Measurements from ENCODE around the gene PPFIBP2.

PPFIBP2 gene

DNA sequence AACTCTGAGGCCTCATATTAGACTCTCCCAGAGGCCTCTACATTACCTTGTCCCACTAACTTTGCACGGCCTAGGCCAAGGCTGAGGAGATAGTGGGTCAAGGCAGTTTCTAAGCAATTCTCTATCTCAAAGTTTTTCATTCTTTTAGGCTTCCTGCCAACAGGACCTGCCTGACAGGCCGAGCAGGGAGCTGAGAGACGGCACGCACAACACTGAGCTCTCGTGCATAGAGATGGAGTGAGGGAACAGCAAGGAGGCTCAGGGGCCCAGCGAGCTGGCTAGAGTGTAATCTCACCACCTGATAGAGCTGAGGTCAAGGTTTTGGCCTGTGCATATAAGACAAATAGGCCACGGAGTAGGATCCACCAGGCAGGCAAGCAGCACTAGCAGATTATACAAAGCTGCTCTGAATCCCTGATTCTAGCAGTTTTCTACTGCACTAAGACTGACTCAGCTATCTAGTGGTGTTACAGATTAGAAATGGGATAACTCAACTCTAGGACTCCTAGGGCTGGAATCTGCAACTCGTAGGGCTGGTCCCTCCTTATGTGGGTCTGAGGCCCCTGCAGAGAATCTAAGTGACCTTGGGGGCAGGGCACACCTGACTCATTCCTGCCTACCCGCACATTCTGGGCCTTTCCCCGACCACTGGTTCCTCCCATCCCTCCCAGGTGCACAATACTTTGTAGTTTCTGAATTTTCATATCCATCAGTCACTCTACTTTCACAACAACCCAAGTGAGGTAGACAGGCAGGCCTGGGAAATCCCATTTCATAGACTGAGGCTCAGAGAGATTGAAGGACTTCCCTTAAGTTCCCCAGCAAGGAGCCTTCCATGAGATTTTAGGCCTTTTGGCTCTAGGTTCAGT lies 157.8 kb downstream of the PPFIBP2 start:
- no peak overlapping the region for H3K4me3 ChIP-seq (ENCODE audit: low read depth, low read length)
- TF ChIP-seq, protein P1, sequence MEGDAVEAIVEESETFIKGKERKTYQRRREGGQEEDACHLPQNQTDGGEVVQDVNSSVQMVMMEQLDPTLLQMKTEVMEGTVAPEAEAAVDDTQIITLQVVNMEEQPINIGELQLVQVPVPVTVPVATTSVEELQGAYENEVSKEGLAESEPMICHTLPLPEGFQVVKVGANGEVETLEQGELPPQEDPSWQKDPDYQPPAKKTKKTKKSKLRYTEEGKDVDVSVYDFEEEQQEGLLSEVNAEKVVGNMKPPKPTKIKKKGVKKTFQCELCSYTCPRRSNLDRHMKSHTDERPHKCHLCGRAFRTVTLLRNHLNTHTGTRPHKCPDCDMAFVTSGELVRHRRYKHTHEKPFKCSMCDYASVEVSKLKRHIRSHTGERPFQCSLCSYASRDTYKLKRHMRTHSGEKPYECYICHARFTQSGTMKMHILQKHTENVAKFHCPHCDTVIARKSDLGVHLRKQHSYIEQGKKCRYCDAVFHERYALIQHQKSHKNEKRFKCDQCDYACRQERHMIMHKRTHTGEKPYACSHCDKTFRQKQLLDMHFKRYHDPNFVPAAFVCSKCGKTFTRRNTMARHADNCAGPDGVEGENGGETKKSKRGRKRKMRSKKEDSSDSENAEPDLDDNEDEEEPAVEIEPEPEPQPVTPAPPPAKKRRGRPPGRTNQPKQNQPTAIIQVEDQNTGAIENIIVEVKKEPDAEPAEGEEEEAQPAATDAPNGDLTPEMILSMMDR (IDR thresholded peaks at IDR 0.05; ENCODE audit: low read depth, low read length), result no peak

DNA sequence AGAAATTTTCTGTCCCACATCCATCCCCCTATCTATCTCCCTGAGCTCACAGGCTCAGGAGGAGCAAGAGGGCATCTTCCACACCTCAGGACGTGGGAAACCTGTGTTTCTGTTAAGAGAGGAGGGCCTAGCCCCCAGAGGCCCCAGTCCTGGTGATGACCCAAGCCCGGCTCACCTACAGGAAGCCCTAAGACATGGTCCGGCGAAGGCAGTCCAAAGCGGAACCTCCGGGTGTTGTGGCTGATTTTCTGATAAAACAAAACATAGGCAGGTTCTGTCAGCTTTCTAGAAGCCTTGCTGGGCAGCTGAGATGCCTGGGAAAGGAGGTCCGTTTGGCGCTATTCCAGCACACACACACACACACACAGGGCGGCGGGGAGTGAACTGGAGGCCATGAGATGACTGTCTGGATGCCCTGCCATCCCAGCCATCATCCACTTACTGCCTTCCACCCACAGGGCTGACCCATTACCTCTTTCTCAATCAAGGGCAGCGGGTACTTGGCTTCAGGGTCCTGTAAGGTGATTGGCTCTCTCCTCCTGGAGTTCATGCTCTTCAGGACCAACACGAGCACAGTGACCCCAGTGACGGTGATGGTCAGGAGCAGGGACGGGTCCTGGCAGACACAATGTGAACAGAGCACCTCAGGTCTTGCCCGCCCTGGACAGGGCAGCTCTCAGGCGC lies 158.6 kb downstream of the PPFIBP2 start:
- no peak overlapping the region for H3K4me3 ChIP-seq (ENCODE audit: low read depth, low read length)
- TF ChIP-seq, protein P1 (IDR thresholded peaks at IDR 0.05; ENCODE audit: low read depth, low read length), result no peak

- TF ChIP-seq, protein P1 (IDR thresholded peaks at IDR 0.05; ENCODE audit: low read depth, low read length), result no peak
- peak within 1 kb of the TSS; percentile 44 for H3K4me3 ChIP-seq (ENCODE audit: low read depth, low read length)
These were observed 159.3 kb downstream of the PPFIBP2 start, which contains the start of gene CYB5R2 for GRCh38 chr11:7672960-7673723. Gene CYB5R2 (minus strand): TSS chr11:7673500. CDS start chr11:7672825, 675 bp downstream.

DNA sequence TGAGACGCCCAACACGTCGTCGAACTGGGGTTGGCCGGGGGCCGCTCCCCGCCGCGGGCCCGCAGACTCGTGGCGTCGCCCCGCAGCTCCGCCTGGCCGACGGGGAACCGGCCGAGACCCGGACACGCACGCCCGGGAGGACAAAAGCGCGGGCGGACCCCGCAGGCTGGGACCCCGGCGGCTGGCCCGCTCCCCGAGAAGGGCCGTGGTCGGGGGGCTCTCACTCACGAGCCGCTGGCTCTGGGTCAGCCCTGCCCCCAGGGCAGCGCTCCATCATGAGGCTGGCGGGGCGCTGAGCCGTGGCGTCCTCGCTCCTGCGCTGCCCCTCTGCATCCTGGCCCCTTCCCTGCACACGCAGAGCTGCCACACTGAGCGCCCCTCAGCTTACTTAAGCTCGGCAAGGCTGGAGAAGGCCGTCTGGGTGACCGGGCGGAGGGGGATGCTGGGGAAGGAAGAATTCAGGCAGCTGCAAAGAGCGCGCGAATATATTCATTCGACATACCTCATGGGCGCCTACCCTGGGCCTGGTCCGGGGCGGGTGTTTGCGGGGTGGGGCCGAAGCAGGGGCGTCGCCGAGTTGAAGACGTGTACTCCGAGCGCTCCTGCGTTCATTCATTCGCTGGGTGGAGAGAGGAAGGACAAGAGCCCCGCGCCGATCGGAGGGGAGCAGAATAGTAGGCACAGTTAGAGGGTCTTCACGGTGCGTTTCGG lies 160.1 kb downstream of the PPFIBP2 start:
- TF ChIP-seq, protein P1 (IDR thresholded peaks at IDR 0.05; ENCODE audit: low read depth, low read length), result no peak
- peak overlapping the region; percentile 44 for H3K4me3 ChIP-seq (ENCODE audit: low read depth, low read length)

DNA sequence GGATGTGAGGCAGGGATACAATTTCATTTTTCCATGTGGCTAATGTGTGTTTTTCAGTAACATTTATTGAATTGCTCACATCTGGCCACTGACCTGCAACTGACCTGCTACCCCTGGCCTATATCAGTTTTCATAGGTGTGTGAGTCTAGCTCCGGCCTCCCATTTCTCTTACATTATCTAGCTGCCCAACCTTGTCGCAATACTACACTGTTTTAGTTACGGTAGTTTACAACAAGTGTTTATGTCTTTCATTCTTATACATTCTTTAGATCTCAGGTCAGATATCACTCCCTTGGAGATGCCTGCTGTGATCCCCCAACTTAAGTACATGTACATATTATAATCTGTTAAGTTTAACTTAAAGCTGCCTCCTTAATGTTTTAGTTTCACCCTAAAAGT lies 161.8 kb downstream of the PPFIBP2 start:
- H3K4me3 ChIP-seq (ENCODE audit: low read depth, low read length), result no peak overlapping the region
- TF ChIP-seq, protein P1 (IDR thresholded peaks at IDR 0.05; ENCODE audit: low read depth, low read length), result no peak

- H3K4me3 ChIP-seq (ENCODE audit: low read depth, low read length), result no peak overlapping the region
- TF ChIP-seq, protein P1 (IDR thresholded peaks at IDR 0.05; ENCODE audit: low read depth, low read length), result no peak
These were observed 163.3 kb downstream of the PPFIBP2 start for GRCh38 chr11:7677071-7677470.

Measured in WI38 (cell line).